Liver (tissue), 3 donors: ENCODE results near the gene NOS1.

Experiments
- EGR1 ChIP-seq, 2 donors: IDR thresholded peaks; 2 replicates each; pipeline ENCODE4 v1.6.1; 2016 to 2018; ENCODE audit warnings: antibody characterized with exemption in 2 of 2, low read depth in 2 of 2
- FOXA2 ChIP-seq: IDR thresholded peaks from 2 replicates; pipeline ENCODE4 v1.6.1; 2016; ENCODE audit warnings: antibody characterized with exemption
- GABPA ChIP-seq, 2 donors: IDR thresholded peaks in 1 of 2; conservative IDR thresholded peaks in 1 of 2; 2 replicates each; pipeline ENCODE4 v1.6.1; 2016; ENCODE audit warnings: antibody characterized with exemption in 2 of 2, mild to moderate bottlenecking in 1 of 2, moderate library complexity in 1 of 2
- HNF4G ChIP-seq: IDR thresholded peaks from 2 replicates; pipeline ENCODE4 v1.6.1; 2016; ENCODE audit warnings: antibody characterized with exemption
- RAD21 ChIP-seq, 2 donors: IDR thresholded peaks; 2 replicates each; pipeline ENCODE4 v1.6.1; 2016; ENCODE audit warnings: antibody characterized with exemption in 2 of 2, mild to moderate bottlenecking in 2 of 2
- RXRA ChIP-seq, 2 donors: IDR thresholded peaks; 2 replicates each; pipeline ENCODE4 v1.6.1; 2017 to 2018; ENCODE audit warnings: antibody characterized with exemption in 2 of 2, mild to moderate bottlenecking in 1 of 2
- SP1 ChIP-seq: IDR thresholded peaks from 2 replicates; pipeline ENCODE4 v1.6.1; 2018; ENCODE audit warnings: antibody characterized with exemption, mild to moderate bottlenecking
- TAF1 ChIP-seq: conservative IDR thresholded peaks from 2 replicates; pipeline ENCODE4 v1.6.1; 2016; ENCODE audit warnings: antibody characterized with exemption, mild to moderate bottlenecking
- YY1 ChIP-seq: IDR thresholded peaks from 2 replicates; pipeline ENCODE4 v1.6.1; 2016; ENCODE audit warnings: antibody characterized with exemption, mild to moderate bottlenecking
- TF ChIP-seq, protein P1 (sequence below): fragments of 150-350 bp; IDR thresholded peaks from 2 replicates; pipeline ENCODE4 v1.5.1; 2017; ENCODE audit warnings: improper control_type of control experiment, low read depth, low read length; ENCODE audit not compliant: missing input control
- TF ChIP-seq, protein P2 (sequence below): IDR thresholded peaks from 2 replicates; pipeline ENCODE4 v1.6.1; 2016; ENCODE audit warnings: antibody characterized with exemption
- TF ChIP-seq, protein P3 (sequence below): IDR thresholded peaks from 2 replicates; pipeline ENCODE4 v1.6.1; 2016; ENCODE audit warnings: antibody characterized with exemption, mild to moderate bottlenecking
- donor health status: healthy.
- donor health status: healthy.

DNA sequence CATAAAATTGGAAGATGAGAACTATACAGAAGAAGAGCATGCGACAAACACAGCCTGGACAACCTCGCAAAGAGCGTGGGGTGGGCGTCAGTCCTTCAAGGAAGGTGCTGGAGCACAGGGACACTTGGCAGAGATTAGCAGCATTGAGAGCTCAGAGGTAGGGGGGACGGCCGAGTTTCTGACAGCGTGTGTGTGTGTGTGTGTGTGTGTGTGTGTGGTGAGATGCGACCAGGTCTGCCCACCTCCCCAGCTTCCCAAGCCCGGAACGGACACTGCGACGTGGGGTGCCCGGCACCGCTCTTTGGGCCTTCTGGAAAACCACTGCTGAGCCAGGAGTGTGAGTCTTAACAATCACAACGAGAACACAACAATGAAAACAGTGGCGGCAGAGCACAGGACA, 153.2 kb downstream of the NOS1 start:
- TF ChIP-seq, protein P1, sequence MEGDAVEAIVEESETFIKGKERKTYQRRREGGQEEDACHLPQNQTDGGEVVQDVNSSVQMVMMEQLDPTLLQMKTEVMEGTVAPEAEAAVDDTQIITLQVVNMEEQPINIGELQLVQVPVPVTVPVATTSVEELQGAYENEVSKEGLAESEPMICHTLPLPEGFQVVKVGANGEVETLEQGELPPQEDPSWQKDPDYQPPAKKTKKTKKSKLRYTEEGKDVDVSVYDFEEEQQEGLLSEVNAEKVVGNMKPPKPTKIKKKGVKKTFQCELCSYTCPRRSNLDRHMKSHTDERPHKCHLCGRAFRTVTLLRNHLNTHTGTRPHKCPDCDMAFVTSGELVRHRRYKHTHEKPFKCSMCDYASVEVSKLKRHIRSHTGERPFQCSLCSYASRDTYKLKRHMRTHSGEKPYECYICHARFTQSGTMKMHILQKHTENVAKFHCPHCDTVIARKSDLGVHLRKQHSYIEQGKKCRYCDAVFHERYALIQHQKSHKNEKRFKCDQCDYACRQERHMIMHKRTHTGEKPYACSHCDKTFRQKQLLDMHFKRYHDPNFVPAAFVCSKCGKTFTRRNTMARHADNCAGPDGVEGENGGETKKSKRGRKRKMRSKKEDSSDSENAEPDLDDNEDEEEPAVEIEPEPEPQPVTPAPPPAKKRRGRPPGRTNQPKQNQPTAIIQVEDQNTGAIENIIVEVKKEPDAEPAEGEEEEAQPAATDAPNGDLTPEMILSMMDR, result no peak
- no peak for TF ChIP-seq RAD21 (IDR thresholded peaks at IDR 0.05)
- TF ChIP-seq RXRA (IDR thresholded peaks at IDR 0.05), result no peak
- TF ChIP-seq, protein P2, sequence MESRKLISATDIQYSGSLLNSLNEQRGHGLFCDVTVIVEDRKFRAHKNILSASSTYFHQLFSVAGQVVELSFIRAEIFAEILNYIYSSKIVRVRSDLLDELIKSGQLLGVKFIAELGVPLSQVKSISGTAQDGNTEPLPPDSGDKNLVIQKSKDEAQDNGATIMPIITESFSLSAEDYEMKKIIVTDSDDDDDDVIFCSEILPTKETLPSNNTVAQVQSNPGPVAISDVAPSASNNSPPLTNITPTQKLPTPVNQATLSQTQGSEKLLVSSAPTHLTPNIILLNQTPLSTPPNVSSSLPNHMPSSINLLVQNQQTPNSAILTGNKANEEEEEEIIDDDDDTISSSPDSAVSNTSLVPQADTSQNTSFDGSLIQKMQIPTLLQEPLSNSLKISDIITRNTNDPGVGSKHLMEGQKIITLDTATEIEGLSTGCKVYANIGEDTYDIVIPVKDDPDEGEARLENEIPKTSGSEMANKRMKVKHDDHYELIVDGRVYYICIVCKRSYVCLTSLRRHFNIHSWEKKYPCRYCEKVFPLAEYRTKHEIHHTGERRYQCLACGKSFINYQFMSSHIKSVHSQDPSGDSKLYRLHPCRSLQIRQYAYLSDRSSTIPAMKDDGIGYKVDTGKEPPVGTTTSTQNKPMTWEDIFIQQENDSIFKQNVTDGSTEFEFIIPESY, result no peak
- TF ChIP-seq TAF1, result no peak
- TF ChIP-seq EGR1 (IDR thresholded peaks at IDR 0.05; ENCODE audit: low read depth in 2 of 2), result no peak
- TF ChIP-seq SP1, result no peak
- no peak for TF ChIP-seq HNF4G
- no peak for TF ChIP-seq FOXA2
- TF ChIP-seq, protein P3, sequence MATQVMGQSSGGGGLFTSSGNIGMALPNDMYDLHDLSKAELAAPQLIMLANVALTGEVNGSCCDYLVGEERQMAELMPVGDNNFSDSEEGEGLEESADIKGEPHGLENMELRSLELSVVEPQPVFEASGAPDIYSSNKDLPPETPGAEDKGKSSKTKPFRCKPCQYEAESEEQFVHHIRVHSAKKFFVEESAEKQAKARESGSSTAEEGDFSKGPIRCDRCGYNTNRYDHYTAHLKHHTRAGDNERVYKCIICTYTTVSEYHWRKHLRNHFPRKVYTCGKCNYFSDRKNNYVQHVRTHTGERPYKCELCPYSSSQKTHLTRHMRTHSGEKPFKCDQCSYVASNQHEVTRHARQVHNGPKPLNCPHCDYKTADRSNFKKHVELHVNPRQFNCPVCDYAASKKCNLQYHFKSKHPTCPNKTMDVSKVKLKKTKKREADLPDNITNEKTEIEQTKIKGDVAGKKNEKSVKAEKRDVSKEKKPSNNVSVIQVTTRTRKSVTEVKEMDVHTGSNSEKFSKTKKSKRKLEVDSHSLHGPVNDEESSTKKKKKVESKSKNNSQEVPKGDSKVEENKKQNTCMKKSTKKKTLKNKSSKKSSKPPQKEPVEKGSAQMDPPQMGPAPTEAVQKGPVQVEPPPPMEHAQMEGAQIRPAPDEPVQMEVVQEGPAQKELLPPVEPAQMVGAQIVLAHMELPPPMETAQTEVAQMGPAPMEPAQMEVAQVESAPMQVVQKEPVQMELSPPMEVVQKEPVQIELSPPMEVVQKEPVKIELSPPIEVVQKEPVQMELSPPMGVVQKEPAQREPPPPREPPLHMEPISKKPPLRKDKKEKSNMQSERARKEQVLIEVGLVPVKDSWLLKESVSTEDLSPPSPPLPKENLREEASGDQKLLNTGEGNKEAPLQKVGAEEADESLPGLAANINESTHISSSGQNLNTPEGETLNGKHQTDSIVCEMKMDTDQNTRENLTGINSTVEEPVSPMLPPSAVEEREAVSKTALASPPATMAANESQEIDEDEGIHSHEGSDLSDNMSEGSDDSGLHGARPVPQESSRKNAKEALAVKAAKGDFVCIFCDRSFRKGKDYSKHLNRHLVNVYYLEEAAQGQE, result no peak
- no peak for TF ChIP-seq YY1
- TF ChIP-seq GABPA (IDR thresholded peaks at IDR 0.05 in 1 of 2, conservative IDR thresholded peaks at IDR 0.05 in 1 of 2), result no peak
